ENCODE data around the gene CAMSAP1.

- TF ChIP-seq CTCF (IDR thresholded peaks at IDR 0.05) (no peak), POLR2A (IDR thresholded peaks at IDR 0.05) (no peak)
Observed at GRCh38 chr9:135851748-135852147, 55.6 kb downstream of the CAMSAP1 start.
